ENCODE results near the gene NEDD9.

NEDD9 gene

DNA sequence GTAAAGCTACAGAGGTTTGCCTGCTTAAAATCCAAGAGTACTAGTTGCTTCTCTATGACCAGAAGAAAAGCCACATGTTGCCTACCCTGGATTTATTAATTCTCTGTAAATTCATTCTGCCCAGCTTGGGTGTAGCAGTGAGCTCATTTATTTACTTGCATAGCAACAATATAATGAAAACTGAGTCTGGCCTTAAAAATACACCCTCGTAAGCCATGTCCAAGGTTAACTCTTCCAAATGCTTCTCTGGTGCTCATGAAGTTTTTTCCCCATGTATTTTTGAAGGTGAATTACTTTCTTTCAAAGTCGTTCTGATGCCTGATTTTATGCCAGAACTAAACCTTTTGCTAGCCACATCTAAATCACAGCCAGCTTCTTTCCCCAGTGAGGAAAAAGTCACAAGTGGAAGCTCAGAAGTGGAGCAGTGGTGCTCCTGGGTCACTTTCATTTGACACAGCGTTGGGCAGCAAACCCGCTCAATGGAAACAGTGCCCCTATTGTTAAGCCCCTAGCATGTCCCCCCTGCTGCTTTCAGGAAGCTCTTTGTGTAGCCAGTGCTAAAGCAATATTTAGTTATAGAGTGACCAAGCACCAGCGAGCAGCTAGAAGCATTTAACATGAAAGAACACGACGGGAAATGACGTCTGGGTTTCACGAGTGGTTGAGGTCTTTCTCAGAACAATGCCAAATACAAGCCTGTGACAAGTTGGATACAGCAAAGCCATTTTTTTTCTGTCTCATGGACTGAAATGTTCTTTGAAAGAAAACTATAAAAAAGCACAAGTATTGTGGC, 29.8 kb downstream of the NEDD9 start:
- DNase-seq = peak; percentile 16
- peaks cover 54% of the 10 kb centered on the region for H3K36me3 Mint-ChIP-seq (ENCODE audit: low read depth)
- no peaks in the 10 kb centered on the region for H3K27me3 Mint-ChIP-seq (ENCODE audit: low read depth, poor library complexity)
- H3K4me1 Mint-ChIP-seq = peaks cover 47% of the 10 kb centered on the region
- H3K4me3 Mint-ChIP-seq = peak overlapping the region; percentile 23
- H3K9me3 Mint-ChIP-seq = no peaks in the 10 kb centered on the region
- no peak for TF ChIP-seq CTCF (IDR thresholded peaks at IDR 0.05)
- H3K27ac Mint-ChIP-seq = peak overlapping the region; percentile 91

DNA sequence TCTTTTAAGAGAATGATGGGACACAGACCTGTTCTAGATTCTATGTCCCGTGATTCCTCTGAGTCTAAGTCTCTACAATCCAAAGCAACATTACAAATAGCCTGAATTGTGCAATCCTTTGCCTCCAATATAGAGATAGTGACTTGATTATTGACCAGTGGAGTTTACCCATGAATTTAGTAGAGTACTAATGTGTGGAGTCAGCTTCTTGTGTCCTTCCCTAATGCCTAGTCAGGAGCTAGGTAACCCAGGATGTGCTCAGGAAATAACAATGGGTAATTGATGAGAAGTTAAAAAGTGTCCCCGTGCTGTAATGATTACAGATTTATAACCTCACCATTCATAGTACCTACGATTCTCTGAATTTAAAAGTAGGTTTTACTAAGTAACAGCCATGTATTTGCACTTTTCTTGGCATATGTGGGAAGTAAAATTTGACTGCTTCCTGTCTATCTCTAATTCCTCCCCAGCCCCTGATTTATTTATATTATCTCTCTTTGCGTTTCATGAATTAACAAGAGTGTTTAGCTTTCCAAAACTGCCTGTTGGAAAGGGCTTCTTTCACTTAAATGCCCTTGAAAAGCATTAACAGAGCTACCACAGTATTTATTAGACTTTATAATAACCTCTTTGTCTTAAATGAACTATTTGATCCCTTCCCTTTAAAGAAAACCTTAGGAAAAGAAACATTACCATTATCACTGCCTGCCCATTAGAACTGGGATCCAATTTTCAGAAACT, 30.5 kb downstream of the NEDD9 start:
- peaks cover 50% of the 10 kb centered on the region for H3K4me1 Mint-ChIP-seq
- H3K4me3 Mint-ChIP-seq = no peak overlapping the region
- no peaks in the 10 kb centered on the region for H3K27me3 Mint-ChIP-seq (ENCODE audit: low read depth, poor library complexity)
- H3K27ac Mint-ChIP-seq = peak overlapping the region; percentile 40
- peaks cover 55% of the 10 kb centered on the region for H3K36me3 Mint-ChIP-seq (ENCODE audit: low read depth)
- no peak for DNase-seq
- TF ChIP-seq CTCF (IDR thresholded peaks at IDR 0.05) = no peak
- peaks cover 2% of the 10 kb centered on the region for H3K9me3 Mint-ChIP-seq

GRCh38 chr6:11201015-11201414, 31.5 kb downstream of the NEDD9 start:
- DNase-seq = no peak
- peaks cover 63% of the 10 kb centered on the region for H3K36me3 Mint-ChIP-seq (ENCODE audit: low read depth)
- no peaks in the 10 kb centered on the region for H3K27me3 Mint-ChIP-seq (ENCODE audit: low read depth, poor library complexity)
- H3K9me3 Mint-ChIP-seq = peaks cover 10% of the 10 kb centered on the region
- H3K4me3 Mint-ChIP-seq = no peak overlapping the region
- no peak overlapping the region for H3K27ac Mint-ChIP-seq
- H3K4me1 Mint-ChIP-seq = peaks cover 57% of the 10 kb centered on the region
- TF ChIP-seq CTCF (IDR thresholded peaks at IDR 0.05) = no peak

- no peaks in the 10 kb centered on the region for H3K27me3 Mint-ChIP-seq (ENCODE audit: low read depth, poor library complexity)
- no peak overlapping the region for H3K27ac Mint-ChIP-seq
- peaks cover 66% of the 10 kb centered on the region for H3K36me3 Mint-ChIP-seq (ENCODE audit: low read depth)
- H3K9me3 Mint-ChIP-seq = peaks cover 14% of the 10 kb centered on the region
- no peak overlapping the region for H3K4me3 Mint-ChIP-seq
- TF ChIP-seq CTCF (IDR thresholded peaks at IDR 0.05) = no peak
- H3K4me1 Mint-ChIP-seq = peaks cover 57% of the 10 kb centered on the region
- no peak for DNase-seq
Measured at GRCh38 chr6:11200356-11200755, 32.1 kb downstream of the NEDD9 start.

GRCh38 chr6:11198663-11199603, 33.5 kb downstream of the NEDD9 start:
- Mint-ChIP-seq H3K36me3 (ENCODE audit: low read depth) (peaks cover 80% of the 10 kb centered on the region), H3K4me1 (peaks cover 50% of the 10 kb centered on the region), H3K27me3 (ENCODE audit: low read depth, poor library complexity) (no peaks in the 10 kb centered on the region), H3K4me3 (no peak overlapping the region), H3K27ac (peak overlapping the region; percentile 30), H3K9me3 (peaks cover 20% of the 10 kb centered on the region)
- DNase-seq = no peak
- no peak for TF ChIP-seq CTCF (IDR thresholded peaks at IDR 0.05)
